ENCODE results near the gene ADCYAP1R1.

Gene ADCYAP1R1

DNA sequence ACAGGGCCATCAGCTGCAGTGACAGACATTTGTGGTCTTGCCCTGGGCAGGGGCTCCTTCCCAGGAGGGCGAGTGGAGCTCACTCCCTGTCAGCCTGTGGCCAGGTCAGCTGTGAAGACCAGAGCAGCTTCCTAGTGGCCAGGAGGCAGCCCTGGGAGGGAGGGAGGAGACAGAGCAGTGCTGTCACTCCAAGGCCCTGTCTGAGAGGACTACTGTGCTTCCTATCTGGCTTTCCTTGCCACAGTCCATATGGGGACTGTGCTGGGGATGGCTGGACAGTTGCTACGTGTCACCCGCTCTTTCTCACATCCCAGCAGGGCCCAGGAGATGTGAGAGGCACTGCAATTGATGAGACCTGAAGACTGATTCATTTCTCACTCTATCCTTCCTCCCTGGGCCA, 15.2 kb upstream of the ADCYAP1R1 start:
- Histone ChIP-seq H3K27me3 (ENCODE audit: insufficient read depth, low read length, poor library complexity) (peaks cover 19% of the 10 kb centered on the region), H3K9ac (ENCODE audit: low read depth, low read length) (no peak overlapping the region)

DNA sequence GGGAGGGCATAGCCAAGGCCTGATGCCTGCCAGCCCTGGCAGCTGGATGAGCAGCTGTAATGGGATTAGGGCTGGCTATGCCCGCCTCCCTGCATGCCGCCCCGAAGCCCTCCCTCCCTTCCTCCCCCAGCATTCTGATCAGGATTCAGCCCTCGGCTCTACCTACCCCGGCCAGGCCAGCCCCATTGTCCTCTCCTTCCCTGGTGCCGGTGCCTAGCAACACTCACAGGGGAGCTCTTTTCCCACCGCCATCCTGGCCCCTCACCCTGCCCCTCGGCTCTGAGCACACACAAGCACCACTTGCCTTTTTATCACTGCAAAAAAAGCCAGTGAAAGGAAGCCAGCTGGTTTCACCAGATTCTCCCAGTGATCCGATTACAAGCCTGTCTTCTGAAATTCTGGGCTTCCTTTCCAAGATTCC, 9.0 kb upstream of the ADCYAP1R1 start:
- H4K20me1 ChIP-seq (ENCODE audit: insufficient read depth, low read length), result no peaks in the 10 kb centered on the region
- H3K79me2 ChIP-seq (ENCODE audit: insufficient read depth, low read length), result no peaks in the 10 kb centered on the region
- ATAC-seq (ENCODE audit: insufficient read depth, low read depth), result no peak
- no peak for TF ChIP-seq EZH2 (IDR thresholded peaks at IDR 0.05; ENCODE audit: borderline replicate concordance, low read depth, low read length, severe bottlenecking)
- TF ChIP-seq, protein P1, sequence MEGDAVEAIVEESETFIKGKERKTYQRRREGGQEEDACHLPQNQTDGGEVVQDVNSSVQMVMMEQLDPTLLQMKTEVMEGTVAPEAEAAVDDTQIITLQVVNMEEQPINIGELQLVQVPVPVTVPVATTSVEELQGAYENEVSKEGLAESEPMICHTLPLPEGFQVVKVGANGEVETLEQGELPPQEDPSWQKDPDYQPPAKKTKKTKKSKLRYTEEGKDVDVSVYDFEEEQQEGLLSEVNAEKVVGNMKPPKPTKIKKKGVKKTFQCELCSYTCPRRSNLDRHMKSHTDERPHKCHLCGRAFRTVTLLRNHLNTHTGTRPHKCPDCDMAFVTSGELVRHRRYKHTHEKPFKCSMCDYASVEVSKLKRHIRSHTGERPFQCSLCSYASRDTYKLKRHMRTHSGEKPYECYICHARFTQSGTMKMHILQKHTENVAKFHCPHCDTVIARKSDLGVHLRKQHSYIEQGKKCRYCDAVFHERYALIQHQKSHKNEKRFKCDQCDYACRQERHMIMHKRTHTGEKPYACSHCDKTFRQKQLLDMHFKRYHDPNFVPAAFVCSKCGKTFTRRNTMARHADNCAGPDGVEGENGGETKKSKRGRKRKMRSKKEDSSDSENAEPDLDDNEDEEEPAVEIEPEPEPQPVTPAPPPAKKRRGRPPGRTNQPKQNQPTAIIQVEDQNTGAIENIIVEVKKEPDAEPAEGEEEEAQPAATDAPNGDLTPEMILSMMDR (IDR thresholded peaks at IDR 0.05; ENCODE audit: borderline replicate concordance, extremely low read depth, low read length, poor library complexity, severe bottlenecking), result no peak
- no peak overlapping the region for H3K27ac ChIP-seq (ENCODE audit: low read length)
- H3K4me3 ChIP-seq (ENCODE audit: low read depth in 1 of 2, low read length in 2 of 2), result no peak overlapping the region
- no peaks in the 10 kb centered on the region for H3K4me1 ChIP-seq (ENCODE audit: insufficient read depth, low read length)
- H2AFZ ChIP-seq (ENCODE audit: low read depth, low read length), result no peak overlapping the region
- no peaks in the 10 kb centered on the region for H3K36me3 ChIP-seq (ENCODE audit: insufficient read depth, low read length)
- H3K9ac ChIP-seq (ENCODE audit: low read depth, low read length), result no peak overlapping the region
- no peak overlapping the region for H3K4me2 ChIP-seq (ENCODE audit: insufficient read depth, low read length)
- no peaks in the 10 kb centered on the region for H3K9me3 ChIP-seq (ENCODE audit: insufficient read depth, low read length, severe bottlenecking)
- DNase-seq, result no peak
- peaks cover 13% of the 10 kb centered on the region for H3K27me3 ChIP-seq (ENCODE audit: insufficient read depth, low read length, poor library complexity)

More for the DNA sequence above, 15.2 kb upstream of the ADCYAP1R1 start:
- Histone ChIP-seq H3K4me2 (ENCODE audit: insufficient read depth, low read length) (no peak overlapping the region), H2AFZ (ENCODE audit: low read depth, low read length) (no peak overlapping the region), H3K36me3 (ENCODE audit: insufficient read depth, low read length) (no peaks in the 10 kb centered on the region), H3K4me3 (ENCODE audit: low read depth in 1 of 2, low read length in 2 of 2) (no peak overlapping the region), H3K27ac (ENCODE audit: low read length) (no peak overlapping the region), H3K4me1 (ENCODE audit: insufficient read depth, low read length) (no peaks in the 10 kb centered on the region), H4K20me1 (ENCODE audit: insufficient read depth, low read length) (no peaks in the 10 kb centered on the region), H3K79me2 (ENCODE audit: insufficient read depth, low read length) (no peaks in the 10 kb centered on the region), H3K9me3 (ENCODE audit: insufficient read depth, low read length, severe bottlenecking) (no peaks in the 10 kb centered on the region)
- DNase-seq (no peak), ATAC-seq (ENCODE audit: insufficient read depth, low read depth) (no peak)
- TF ChIP-seq, protein P1 (IDR thresholded peaks at IDR 0.05; ENCODE audit: borderline replicate concordance, extremely low read depth, low read length, poor library complexity, severe bottlenecking), result no peak
- TF ChIP-seq EZH2 (IDR thresholded peaks at IDR 0.05; ENCODE audit: borderline replicate concordance, low read depth, low read length, severe bottlenecking), result no peak

DNA sequence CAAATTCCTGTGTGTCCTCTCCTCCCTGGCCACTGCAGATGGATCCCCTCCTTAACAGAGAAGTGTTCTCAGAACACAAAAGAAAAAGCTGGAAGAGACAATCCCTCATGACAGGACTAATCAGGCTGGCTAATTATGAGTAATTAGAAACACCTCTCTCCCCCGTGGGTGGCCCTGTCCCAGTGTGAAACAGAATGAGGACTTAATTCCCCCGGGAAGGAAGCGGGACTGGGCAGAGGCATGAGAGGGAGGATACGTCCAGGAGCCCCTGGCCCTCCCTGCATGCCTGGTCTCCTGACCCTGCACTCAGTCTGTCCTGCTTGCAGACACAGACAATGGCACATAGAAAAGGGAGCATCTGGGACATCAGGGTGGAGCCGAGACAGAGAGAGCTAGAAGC, 7.6 kb upstream of the ADCYAP1R1 start:
- Histone ChIP-seq H3K27me3 (ENCODE audit: insufficient read depth, low read length, poor library complexity) (peaks cover 13% of the 10 kb centered on the region), H3K79me2 (ENCODE audit: insufficient read depth, low read length) (no peaks in the 10 kb centered on the region), H3K36me3 (ENCODE audit: insufficient read depth, low read length) (no peaks in the 10 kb centered on the region), H3K9ac (ENCODE audit: low read depth, low read length) (no peak overlapping the region), H3K9me3 (ENCODE audit: insufficient read depth, low read length, severe bottlenecking) (no peaks in the 10 kb centered on the region), H3K4me2 (ENCODE audit: insufficient read depth, low read length) (no peak overlapping the region), H2AFZ (ENCODE audit: low read depth, low read length) (no peak overlapping the region), H3K27ac (ENCODE audit: low read length) (no peak overlapping the region), H3K4me1 (ENCODE audit: insufficient read depth, low read length) (no peaks in the 10 kb centered on the region), H4K20me1 (ENCODE audit: insufficient read depth, low read length) (no peaks in the 10 kb centered on the region), H3K4me3 (ENCODE audit: low read depth in 1 of 2, low read length in 2 of 2) (no peak overlapping the region)
- no peak for TF ChIP-seq EZH2 (IDR thresholded peaks at IDR 0.05; ENCODE audit: borderline replicate concordance, low read depth, low read length, severe bottlenecking)
- TF ChIP-seq, protein P1 (IDR thresholded peaks at IDR 0.05; ENCODE audit: borderline replicate concordance, extremely low read depth, low read length, poor library complexity, severe bottlenecking), result no peak
- no peak for ATAC-seq (ENCODE audit: insufficient read depth, low read depth)
- DNase-seq, result no peak

DNA sequence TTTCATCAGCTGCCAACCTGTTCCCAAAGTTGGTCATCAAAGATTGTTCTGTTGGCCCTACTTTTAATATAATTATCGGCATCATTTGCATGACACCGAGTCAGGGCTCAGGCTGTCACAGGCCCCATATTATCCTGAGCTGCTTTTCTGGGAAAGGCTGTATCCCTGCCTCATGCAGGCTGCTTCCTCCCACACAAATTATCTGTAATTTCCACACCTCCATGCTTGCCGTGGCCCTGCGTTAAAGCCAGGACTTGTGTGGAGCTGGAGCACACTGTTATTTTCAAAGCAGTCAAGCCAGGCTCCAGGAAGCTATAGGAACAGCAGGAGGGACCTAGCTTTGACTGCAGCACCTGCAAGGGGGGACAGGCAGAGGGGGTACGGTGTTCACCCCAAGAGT, 5.4 kb upstream of the ADCYAP1R1 start:
- H3K4me3 ChIP-seq (ENCODE audit: low read depth in 1 of 2, low read length in 2 of 2), result no peak overlapping the region
- TF ChIP-seq, protein P1 (IDR thresholded peaks at IDR 0.05; ENCODE audit: borderline replicate concordance, extremely low read depth, low read length, poor library complexity, severe bottlenecking), result no peak
- TF ChIP-seq EZH2 (IDR thresholded peaks at IDR 0.05; ENCODE audit: borderline replicate concordance, low read depth, low read length, severe bottlenecking), result no peak
- H4K20me1 ChIP-seq (ENCODE audit: insufficient read depth, low read length), result no peaks in the 10 kb centered on the region
- H3K9me3 ChIP-seq (ENCODE audit: insufficient read depth, low read length, severe bottlenecking), result no peaks in the 10 kb centered on the region
- no peak overlapping the region for H3K27ac ChIP-seq (ENCODE audit: low read length)
- H3K4me1 ChIP-seq (ENCODE audit: insufficient read depth, low read length), result no peaks in the 10 kb centered on the region
- no peak overlapping the region for H3K4me2 ChIP-seq (ENCODE audit: insufficient read depth, low read length)
- H3K9ac ChIP-seq (ENCODE audit: low read depth, low read length), result no peak overlapping the region
- DNase-seq (no peak), ATAC-seq (ENCODE audit: insufficient read depth, low read depth) (no peak)
- H3K36me3 ChIP-seq (ENCODE audit: insufficient read depth, low read length), result no peaks in the 10 kb centered on the region
- H3K79me2 ChIP-seq (ENCODE audit: insufficient read depth, low read length), result no peaks in the 10 kb centered on the region
- no peak overlapping the region for H2AFZ ChIP-seq (ENCODE audit: low read depth, low read length)
- H3K27me3 ChIP-seq (ENCODE audit: insufficient read depth, low read length, poor library complexity), result peaks cover 6% of the 10 kb centered on the region
